GM12891 (cell line): ENCODE results near the gene HOXA10.

Source experiments
- PAX5 ChIP-seq: IDR thresholded peaks from 2 replicates; pipeline ENCODE4 v1.6.1; 2011; ENCODE audit warnings: low read length, moderate library complexity, mild to moderate bottlenecking; ENCODE audit not compliant: insufficient read depth, severe bottlenecking
- POLR2A ChIP-seq: IDR thresholded peaks from 2 replicates; pipeline ENCODE4 v1.6.1; 2011; ENCODE audit warnings: low read depth, low read length, control low read depth
- POLR2AphosphoS5 ChIP-seq: IDR thresholded peaks from 2 replicates; pipeline ENCODE4 v1.6.1; 2011; ENCODE audit warnings: low read depth, low read length, control low read depth
- POU2F2 ChIP-seq: IDR thresholded peaks from 2 replicates; pipeline ENCODE4 v1.6.1; 2011; ENCODE audit warnings: low read depth, mild to moderate bottlenecking, control low read depth, low read length, moderate library complexity
- SPI1 ChIP-seq: IDR thresholded peaks from 2 replicates; pipeline ENCODE4 v1.6.1; 2011; ENCODE audit warnings: low read depth, low read length, control low read depth
- TAF1 ChIP-seq: IDR thresholded peaks from 2 replicates; pipeline ENCODE4 v1.6.1; 2011; ENCODE audit warnings: low read depth, low read length, control low read depth

DNA sequence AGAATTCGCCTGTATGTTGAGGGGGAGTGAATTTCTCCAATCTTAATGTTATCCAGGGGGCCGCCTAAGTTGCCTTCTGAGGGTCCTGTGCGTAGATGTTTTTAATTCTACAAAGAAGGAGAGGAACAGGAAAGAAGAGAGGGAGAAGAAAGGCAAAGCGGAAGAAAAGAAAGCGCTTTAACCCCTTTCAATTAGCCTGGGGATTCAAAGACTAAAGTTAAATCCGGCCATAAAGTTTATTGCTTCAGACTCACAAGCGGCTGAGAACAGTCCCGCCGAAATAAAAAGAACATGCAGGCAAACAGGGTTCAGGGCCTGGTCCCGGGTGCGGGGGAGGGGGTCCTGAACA, 35.2 kb downstream of the HOXA10 start:
- TF ChIP-seq TAF1 (no peak), SPI1 (no peak), POLR2A (no peak), POLR2AphosphoS5 (no peak), POU2F2 (no peak), PAX5 (no peak)
